Measurements from ENCODE around the gene ANAPC2.

- no peak for TF ChIP-seq FOXA1 (IDR thresholded peaks at IDR 0.05)
- no peak for TF ChIP-seq TARDBP (IDR thresholded peaks at IDR 0.05)
- no peak for TF ChIP-seq CTBP1 (IDR thresholded peaks at IDR 0.05; ENCODE audit: borderline replicate concordance)
- no peak for TF ChIP-seq FOXK2 (IDR thresholded peaks at IDR 0.05)
- TF ChIP-seq BHLHE40 (IDR thresholded peaks at IDR 0.05; ENCODE audit: borderline replicate concordance) = no peak
- TF ChIP-seq SP1 (IDR thresholded peaks at IDR 0.05) = no peak
- TF ChIP-seq ZNF384 (IDR thresholded peaks at IDR 0.05) = no peak
- no peak for TF ChIP-seq FOXM1 (IDR thresholded peaks at IDR 0.05; ENCODE audit: borderline replicate concordance)
Observed at GRCh38 chr9:137148661-137149060, 39.7 kb downstream of the ANAPC2 start.

Data from HEK293T (cell line).